Astrocyte of the cerebellum (primary cell): ENCODE measurements around the gene PHF2.

Experiments used
- DNase-seq: peaks from one replicate; pipeline ENCODE4 v3.0.0-alpha.2; 2011; ENCODE audit warnings: low read depth
- H3K4me3 ChIP-seq: 2 replicates; pipeline ENCODE4 v1.5.1; 2011; ENCODE audit warnings: mild to moderate bottlenecking, low read depth, low read length, moderate library complexity
- in situ Hi-C: cut with HindIII; loops from 2 replicates; pipeline ENCODE4 v1.10.0; 2017; ENCODE audit warnings: low sequenced_read_pairs
- TF ChIP-seq, protein P1 (sequence below): IDR thresholded peaks from 2 replicates; pipeline ENCODE4 v1.5.1; 2012; ENCODE audit warnings: low read length, low read depth, moderate library complexity, mild to moderate bottlenecking; ENCODE audit errors: missing control alignments

The PHF2 gene

GRCh38 chr9:93576258-93577077 is at the start of gene PHF2:
PHF2 (plus strand) TSS chr9:93576584; CDS start chr9:93576774, 190 bp downstream.
- in situ Hi-C loops: no loop called here
- TF ChIP-seq, protein P1, sequence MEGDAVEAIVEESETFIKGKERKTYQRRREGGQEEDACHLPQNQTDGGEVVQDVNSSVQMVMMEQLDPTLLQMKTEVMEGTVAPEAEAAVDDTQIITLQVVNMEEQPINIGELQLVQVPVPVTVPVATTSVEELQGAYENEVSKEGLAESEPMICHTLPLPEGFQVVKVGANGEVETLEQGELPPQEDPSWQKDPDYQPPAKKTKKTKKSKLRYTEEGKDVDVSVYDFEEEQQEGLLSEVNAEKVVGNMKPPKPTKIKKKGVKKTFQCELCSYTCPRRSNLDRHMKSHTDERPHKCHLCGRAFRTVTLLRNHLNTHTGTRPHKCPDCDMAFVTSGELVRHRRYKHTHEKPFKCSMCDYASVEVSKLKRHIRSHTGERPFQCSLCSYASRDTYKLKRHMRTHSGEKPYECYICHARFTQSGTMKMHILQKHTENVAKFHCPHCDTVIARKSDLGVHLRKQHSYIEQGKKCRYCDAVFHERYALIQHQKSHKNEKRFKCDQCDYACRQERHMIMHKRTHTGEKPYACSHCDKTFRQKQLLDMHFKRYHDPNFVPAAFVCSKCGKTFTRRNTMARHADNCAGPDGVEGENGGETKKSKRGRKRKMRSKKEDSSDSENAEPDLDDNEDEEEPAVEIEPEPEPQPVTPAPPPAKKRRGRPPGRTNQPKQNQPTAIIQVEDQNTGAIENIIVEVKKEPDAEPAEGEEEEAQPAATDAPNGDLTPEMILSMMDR: no peak
- H3K4me3 ChIP-seq: peak within 1 kb of the TSS; percentile 63
- DNase-seq: no peak

DNA sequence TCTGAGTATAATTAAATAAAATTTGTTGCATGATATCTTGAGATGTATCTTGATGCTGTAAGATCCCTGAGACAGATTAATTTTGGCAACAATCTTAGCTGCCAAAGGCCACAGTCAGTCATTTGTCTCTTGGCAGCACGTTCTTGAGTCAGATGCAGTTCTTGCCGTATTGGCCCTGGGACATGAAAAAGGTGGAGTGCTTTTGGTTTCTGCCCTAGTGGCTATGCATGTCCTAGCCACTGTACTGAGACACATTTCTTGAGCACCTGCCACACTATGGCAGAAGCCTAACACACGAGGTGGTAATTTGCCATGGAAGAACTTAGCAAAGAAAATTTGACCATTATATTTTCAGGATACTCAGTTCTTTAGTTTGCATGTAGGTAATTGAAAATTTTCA is 45.0 kb upstream of the PHF2 start:
- in situ Hi-C loops: no loop called here
- DNase-seq: no peak
- H3K4me3 ChIP-seq: no peak overlapping the region
- TF ChIP-seq, protein P1: no peak

- DNase-seq: no peak
- H3K4me3 ChIP-seq: no peak overlapping the region
- in situ Hi-C loops: no loop called here
- TF ChIP-seq, protein P1: no peak
Measured at GRCh38 chr9:93532141-93532540, 44.2 kb upstream of the PHF2 start.

DNA sequence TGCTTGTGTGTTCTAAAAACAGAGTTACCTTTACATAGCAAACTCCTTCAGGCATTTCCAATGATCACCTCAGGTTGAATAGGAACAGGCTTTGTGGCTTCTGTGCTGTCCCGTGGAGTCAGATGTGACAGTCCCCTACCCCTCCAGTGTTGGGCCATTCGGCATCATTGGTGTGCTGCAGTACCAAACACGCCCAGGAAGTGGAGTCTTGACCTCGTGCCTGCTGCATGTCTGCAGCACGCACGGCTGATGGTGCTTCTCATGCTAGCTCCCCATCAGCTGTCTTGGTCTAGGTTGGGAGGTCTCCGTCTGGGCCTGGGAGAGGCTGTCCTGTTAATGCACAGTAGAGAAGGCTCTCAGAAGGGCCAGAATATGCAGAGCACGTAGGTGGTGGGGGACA is 42.5 kb upstream of the PHF2 start:
- in situ Hi-C loops: no loop called here
- TF ChIP-seq, protein P1: no peak
- H3K4me3 ChIP-seq: no peak overlapping the region
- no peak for DNase-seq

- in situ Hi-C loops: no loop called here
- H3K4me3 ChIP-seq: no peak overlapping the region
- TF ChIP-seq, protein P1: no peak
- DNase-seq: no peak
Measured at GRCh38 chr9:93536167-93536566, 40.2 kb upstream of the PHF2 start.

DNA sequence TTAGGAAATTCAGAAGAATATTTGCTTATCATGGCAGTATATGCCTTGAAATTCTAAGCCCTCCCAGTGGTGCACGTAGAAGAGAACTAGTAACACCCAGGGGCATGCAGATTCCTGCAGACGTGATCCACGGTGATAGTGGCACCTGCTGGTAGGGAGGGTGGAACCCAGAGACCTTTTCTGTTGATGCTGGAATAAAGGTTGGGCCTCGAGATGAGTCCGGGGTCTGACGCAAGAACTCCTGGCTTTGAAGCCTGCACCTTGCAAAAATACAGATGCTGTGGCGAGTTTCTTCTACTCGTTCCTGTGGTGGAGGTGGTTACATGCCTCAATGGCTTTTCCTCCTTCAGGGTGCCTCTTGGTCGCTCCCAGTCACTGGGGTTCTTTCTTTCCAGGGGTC is 39.5 kb upstream of the PHF2 start:
- DNase-seq: no peak
- TF ChIP-seq, protein P1: no peak
- no peak overlapping the region for H3K4me3 ChIP-seq
- in situ Hi-C loops: no loop called here

- TF ChIP-seq, protein P1: no peak
- no peak for DNase-seq
- H3K4me3 ChIP-seq: no peak overlapping the region
- in situ Hi-C loops: no loop called here
Measured at GRCh38 chr9:93540305-93540704, 36.1 kb upstream of the PHF2 start.
